DOHH2 (cell line): ENCODE results near the gene SLC39A11.

ENCODE experiments used
- H3F3A ChIP-seq: fragments of 200-600 bp; sonication (generic), shearing (Covaris generic); 2 replicates; pipeline ENCODE4 v1.6.0; 2016; ENCODE audit warnings: antibody characterized with exemption, mild to moderate bottlenecking; ENCODE audit not compliant: control insufficient read depth, insufficient read depth
- H3K27ac ChIP-seq: fragments of 200-600 bp; sonication (generic); 2 replicates; pipeline ENCODE4 v1.5.1; 2014; ENCODE audit warnings: low read depth, mild to moderate bottlenecking, low read length, moderate library complexity
- H3K27me3 ChIP-seq: fragments of 200-600 bp; sonication (generic); 2 replicates; pipeline ENCODE4 v1.6.1; 2014; ENCODE audit warnings: mild to moderate bottlenecking, low read length, mixed read lengths; ENCODE audit not compliant: control insufficient read depth
- H3K36me3 ChIP-seq: fragments of 200-600 bp; sonication (generic); 2 replicates; pipeline ENCODE4 v1.6.1; 2014; ENCODE audit warnings: mild to moderate bottlenecking, low read length, moderate library complexity, mixed read lengths; ENCODE audit not compliant: control insufficient read depth
- H3K4me1 ChIP-seq: fragments of 200-600 bp; sonication (generic); 2 replicates; pipeline ENCODE4 v1.6.1; 2014; ENCODE audit warnings: mild to moderate bottlenecking, low read length, mixed read lengths; ENCODE audit not compliant: control insufficient read depth
- H3K4me2 ChIP-seq: fragments of 200-600 bp; sonication (generic); 2 replicates; pipeline ENCODE4 v1.6.0; 2014; ENCODE audit warnings: mild to moderate bottlenecking, low read length, moderate library complexity
- H3K4me3 ChIP-seq: fragments of 200-600 bp; sonication (generic); 2 replicates; pipeline ENCODE4 v1.5.1; 2014; ENCODE audit warnings: mild to moderate bottlenecking, low read length, mixed read lengths
- H3K79me2 ChIP-seq: fragments of 200-600 bp; sonication (generic); 2 replicates; pipeline ENCODE4 v1.6.1; 2014; ENCODE audit warnings: mild to moderate bottlenecking, low read length, mixed read lengths; ENCODE audit not compliant: control insufficient read depth
- H3K9me2 ChIP-seq: fragments of 200-600 bp; sonication (generic); replicated peaks from 2 replicates; pipeline ENCODE4 v1.6.1; 2014; ENCODE audit warnings: mild to moderate bottlenecking, low read length, mixed read lengths; ENCODE audit not compliant: control insufficient read depth
- H3K9me3 ChIP-seq: fragments of 200-600 bp; sonication (generic); 2 replicates; pipeline ENCODE4 v1.6.1; 2014; ENCODE audit warnings: antibody characterized with exemption, low read length, mixed read lengths; ENCODE audit not compliant: control insufficient read depth, insufficient read depth
- H4K20me1 ChIP-seq: fragments of 200-600 bp; sonication (generic); 2 replicates; pipeline ENCODE4 v1.6.0; 2014; ENCODE audit warnings: low read depth, mild to moderate bottlenecking, antibody characterized with exemption, low read length, moderate library complexity; ENCODE audit not compliant: control insufficient read depth, insufficient read depth
- CTCF ChIP-seq: fragments of 200-600 bp; sonication (generic); IDR thresholded peaks from one replicate; pipeline ENCODE4 v1.5.1; 2014; ENCODE audit warnings: antibody characterized with exemption, mild to moderate bottlenecking, low read depth, low read length; ENCODE audit not compliant: poor library complexity, severe bottlenecking
- EZH2phosphoT487 ChIP-seq: fragments of 200-600 bp; sonication (generic); IDR thresholded peaks from 2 replicates; pipeline ENCODE4 v1.6.1; 2017; ENCODE audit warnings: borderline replicate concordance, mild to moderate bottlenecking, antibody characterized with exemption, low read length, moderate library complexity, mixed read lengths

Gene SLC39A11

GRCh38 chr17:72691017-72691416, 401.5 kb downstream of the SLC39A11 start:
- Histone ChIP-seq H3K4me3 (no peak overlapping the region), H3K9me2 (no peaks in the 10 kb centered on the region), H4K20me1 (no peaks in the 10 kb centered on the region), H3K27ac (no peak overlapping the region), H3F3A (no peaks in the 10 kb centered on the region), H3K4me1 (no peaks in the 10 kb centered on the region), H3K27me3 (no peaks in the 10 kb centered on the region), H3K9me3 (no peaks in the 10 kb centered on the region), H3K4me2 (no peak overlapping the region), H3K79me2 (no peaks in the 10 kb centered on the region), H3K36me3 (no peaks in the 10 kb centered on the region)
- TF ChIP-seq EZH2phosphoT487 (no peak), CTCF (no peak)

GRCh38 chr17:72687886-72688285, 404.6 kb downstream of the SLC39A11 start:
- Histone ChIP-seq H3K4me1 (no peaks in the 10 kb centered on the region), H3K27me3 (no peaks in the 10 kb centered on the region), H3K4me2 (no peak overlapping the region), H3K9me2 (no peaks in the 10 kb centered on the region), H3F3A (no peaks in the 10 kb centered on the region), H4K20me1 (no peaks in the 10 kb centered on the region), H3K4me3 (no peak overlapping the region), H3K79me2 (no peaks in the 10 kb centered on the region), H3K9me3 (no peaks in the 10 kb centered on the region), H3K27ac (no peak overlapping the region), H3K36me3 (no peaks in the 10 kb centered on the region)
- TF ChIP-seq CTCF (no peak), EZH2phosphoT487 (no peak)

- Histone ChIP-seq H3K79me2 (no peaks in the 10 kb centered on the region), H4K20me1 (no peaks in the 10 kb centered on the region), H3K4me1 (no peaks in the 10 kb centered on the region), H3K9me2 (no peaks in the 10 kb centered on the region), H3K9me3 (no peaks in the 10 kb centered on the region), H3K4me2 (no peak overlapping the region), H3F3A (no peaks in the 10 kb centered on the region), H3K27ac (no peak overlapping the region), H3K4me3 (no peak overlapping the region), H3K27me3 (no peaks in the 10 kb centered on the region), H3K36me3 (no peaks in the 10 kb centered on the region)
- no peak for TF ChIP-seq CTCF
- TF ChIP-seq EZH2phosphoT487, result no peak
Observed at GRCh38 chr17:72684405-72685020, 408.0 kb downstream of the SLC39A11 start.
